Brain microvascular endothelial cell (primary cell): ENCODE measurements around the gene NT5DC4.

Experiments used
- DNase-seq: peaks from one replicate; pipeline ENCODE4 v3.0.0-alpha.2; 2020
- H3K27ac ChIP-seq: fragments of 250-450 bp; sonication (Bioruptor Pico); 2 replicates; pipeline ENCODE4 v1.5.1; 2020; ENCODE audit warnings: mild to moderate bottlenecking, moderate library complexity
- H3K27me3 ChIP-seq: fragments of 250-450 bp; sonication (Bioruptor Pico); replicated peaks from 2 replicates; pipeline ENCODE4 v1.5.1; 2020; ENCODE audit warnings: mild to moderate bottlenecking
- H3K36me3 ChIP-seq: fragments of 250-450 bp; sonication (Bioruptor Pico); replicated peaks from 2 replicates; pipeline ENCODE4 v1.5.1; 2020; ENCODE audit warnings: mild to moderate bottlenecking
- H3K4me3 ChIP-seq: 2 replicates; pipeline ENCODE4 v1.5.1; 2011; ENCODE audit warnings: low read depth, mild to moderate bottlenecking, control low read depth, low read length, moderate library complexity
- in situ Hi-C: cut with HindIII; loops from 2 replicates; pipeline ENCODE4 v1.10.0; 2017; ENCODE audit warnings: low sequenced_read_pairs, low pct_ligation_motif_present
- TF ChIP-seq, protein P1 (sequence below): IDR thresholded peaks from 2 replicates; pipeline ENCODE4 v1.5.1; 2011; ENCODE audit warnings: low read depth, mild to moderate bottlenecking, moderate library complexity, low read length, control low read depth, inconsistent platforms; ENCODE audit errors: missing control alignments

The NT5DC4 gene

DNA sequence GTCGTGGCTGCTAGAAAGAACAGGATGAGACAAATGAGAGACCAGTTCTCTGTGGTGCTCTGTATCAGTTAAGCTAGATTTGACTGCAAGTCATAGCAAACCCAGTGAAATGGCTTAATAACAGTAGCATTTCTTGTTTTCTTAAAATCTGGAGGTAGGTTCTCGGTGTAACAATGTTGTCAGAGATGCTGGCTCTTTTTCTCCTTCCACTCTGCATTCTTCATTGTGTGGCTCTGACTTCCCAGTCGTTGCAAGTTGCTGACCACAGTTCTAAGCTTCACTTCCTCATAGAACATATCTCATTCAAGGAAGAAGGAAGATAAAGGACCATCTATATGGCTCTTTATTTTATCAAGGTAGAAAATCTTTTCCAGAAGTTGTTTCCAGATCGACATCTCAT is 51.5 kb downstream of the NT5DC4 start:
- in situ Hi-C loops, result loop anchor here (25.0 kb wide), 1 partner anchor 165 kb away; no protein-coding TSS in a partner anchor
- H3K27ac ChIP-seq, result no peak overlapping the region
- no peak for DNase-seq
- no peaks in the 10 kb centered on the region for H3K36me3 ChIP-seq
- no peak overlapping the region for H3K4me3 ChIP-seq
- H3K27me3 ChIP-seq, result no peaks in the 10 kb centered on the region
- TF ChIP-seq, protein P1, sequence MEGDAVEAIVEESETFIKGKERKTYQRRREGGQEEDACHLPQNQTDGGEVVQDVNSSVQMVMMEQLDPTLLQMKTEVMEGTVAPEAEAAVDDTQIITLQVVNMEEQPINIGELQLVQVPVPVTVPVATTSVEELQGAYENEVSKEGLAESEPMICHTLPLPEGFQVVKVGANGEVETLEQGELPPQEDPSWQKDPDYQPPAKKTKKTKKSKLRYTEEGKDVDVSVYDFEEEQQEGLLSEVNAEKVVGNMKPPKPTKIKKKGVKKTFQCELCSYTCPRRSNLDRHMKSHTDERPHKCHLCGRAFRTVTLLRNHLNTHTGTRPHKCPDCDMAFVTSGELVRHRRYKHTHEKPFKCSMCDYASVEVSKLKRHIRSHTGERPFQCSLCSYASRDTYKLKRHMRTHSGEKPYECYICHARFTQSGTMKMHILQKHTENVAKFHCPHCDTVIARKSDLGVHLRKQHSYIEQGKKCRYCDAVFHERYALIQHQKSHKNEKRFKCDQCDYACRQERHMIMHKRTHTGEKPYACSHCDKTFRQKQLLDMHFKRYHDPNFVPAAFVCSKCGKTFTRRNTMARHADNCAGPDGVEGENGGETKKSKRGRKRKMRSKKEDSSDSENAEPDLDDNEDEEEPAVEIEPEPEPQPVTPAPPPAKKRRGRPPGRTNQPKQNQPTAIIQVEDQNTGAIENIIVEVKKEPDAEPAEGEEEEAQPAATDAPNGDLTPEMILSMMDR, result no peak

DNA sequence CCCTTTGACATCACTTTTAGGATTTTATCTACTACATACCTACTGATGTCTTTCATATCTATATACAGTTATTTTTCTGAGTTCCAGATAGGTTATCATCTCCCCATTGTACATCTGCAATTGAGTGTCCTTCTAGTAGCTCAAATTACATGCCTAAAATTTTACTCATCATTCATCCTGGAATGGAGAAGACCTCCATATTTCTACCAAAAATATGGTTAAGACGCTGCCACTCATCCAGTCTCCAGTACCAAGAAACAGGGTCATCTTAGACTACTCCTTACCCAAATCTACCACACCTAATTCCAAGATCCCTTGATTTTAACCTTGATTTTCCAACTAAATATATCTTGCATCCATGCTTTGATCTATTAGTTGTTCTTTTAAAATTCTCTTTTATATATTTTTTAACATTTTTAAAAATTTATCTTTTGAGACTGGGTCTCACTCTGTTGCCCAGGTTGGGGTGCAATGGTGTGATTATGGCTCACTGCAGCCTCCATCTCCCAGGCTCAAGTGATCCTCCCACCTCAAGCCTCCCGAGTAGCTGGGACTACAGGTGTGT is 52.2 kb downstream of the NT5DC4 start:
- H3K27me3 ChIP-seq, result no peaks in the 10 kb centered on the region
- H3K4me3 ChIP-seq, result no peak overlapping the region
- DNase-seq, result no peak
- H3K36me3 ChIP-seq, result no peaks in the 10 kb centered on the region
- H3K27ac ChIP-seq, result no peak overlapping the region
- in situ Hi-C loops, result loop anchor here (25.0 kb wide), 1 partner anchor 164 kb away; no protein-coding TSS in a partner anchor
- TF ChIP-seq, protein P1, result no peak

DNA sequence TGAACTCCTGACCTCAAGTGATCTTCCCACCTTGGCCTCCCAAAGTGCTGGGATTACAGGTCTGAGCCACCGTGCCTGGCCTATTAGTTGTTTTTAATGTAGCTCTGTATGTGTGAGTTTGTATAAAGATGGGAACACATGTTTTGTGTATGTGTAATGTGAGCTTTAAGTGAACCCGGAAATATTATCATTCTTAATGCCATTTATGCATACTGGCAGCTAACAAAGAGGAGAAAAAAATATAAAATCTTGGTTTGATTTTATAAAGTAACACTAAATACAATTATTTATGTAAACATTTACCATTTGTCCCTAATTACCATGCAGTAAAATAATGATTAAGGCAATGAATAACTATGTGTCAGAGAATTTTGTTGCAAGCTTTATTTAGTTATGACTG is 52.7 kb downstream of the NT5DC4 start:
- TF ChIP-seq, protein P1, result no peak
- Histone ChIP-seq H3K4me3 (no peak overlapping the region), H3K36me3 (no peaks in the 10 kb centered on the region), H3K27ac (no peak overlapping the region), H3K27me3 (no peaks in the 10 kb centered on the region)
- DNase-seq, result no peak
- in situ Hi-C loops, result loop anchor here (25.0 kb wide), 1 partner anchor 164 kb away; no protein-coding TSS in a partner anchor

DNA sequence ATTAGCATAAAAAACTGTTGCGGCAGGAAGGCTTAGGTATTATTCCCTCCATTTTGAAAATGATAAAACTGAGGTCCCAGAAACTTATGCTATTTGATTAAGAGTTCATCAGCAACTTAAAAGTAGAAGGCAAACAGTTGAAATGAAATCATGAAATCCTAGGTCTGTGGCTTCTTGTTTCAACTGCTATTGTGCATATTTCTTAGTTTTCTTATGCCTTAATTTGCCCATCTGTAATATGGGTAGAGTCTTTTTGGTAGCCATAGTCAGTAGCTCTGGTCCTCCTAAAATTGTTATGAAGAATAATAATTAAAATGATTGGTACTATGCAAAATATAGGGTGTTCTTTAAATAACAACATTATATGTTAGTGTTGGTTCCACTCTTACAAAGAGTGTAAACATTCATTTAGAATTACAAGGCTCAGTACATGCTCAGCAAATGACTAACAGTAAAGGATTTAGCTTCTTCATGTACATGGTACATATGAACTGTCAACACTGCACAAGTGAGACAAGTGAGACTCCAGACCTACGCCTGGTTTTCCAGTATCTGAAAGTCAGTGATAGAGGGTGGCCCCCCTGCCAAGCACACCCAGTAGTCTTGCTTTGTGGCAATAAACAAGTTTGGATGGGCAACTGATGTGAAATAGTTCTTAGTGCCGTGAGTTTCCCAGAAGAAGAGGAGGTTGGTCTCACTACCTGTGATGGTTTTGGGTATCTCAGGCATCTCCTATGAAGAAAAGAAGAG is 53.9 kb downstream of the NT5DC4 start:
- Histone ChIP-seq H3K27me3 (no peaks in the 10 kb centered on the region), H3K27ac (no peak overlapping the region), H3K36me3 (no peaks in the 10 kb centered on the region), H3K4me3 (no peak overlapping the region)
- in situ Hi-C loops, result loop anchor here (25.0 kb wide), 1 partner anchor 163 kb away; no protein-coding TSS in a partner anchor
- DNase-seq, result no peak
- TF ChIP-seq, protein P1, result no peak

DNA sequence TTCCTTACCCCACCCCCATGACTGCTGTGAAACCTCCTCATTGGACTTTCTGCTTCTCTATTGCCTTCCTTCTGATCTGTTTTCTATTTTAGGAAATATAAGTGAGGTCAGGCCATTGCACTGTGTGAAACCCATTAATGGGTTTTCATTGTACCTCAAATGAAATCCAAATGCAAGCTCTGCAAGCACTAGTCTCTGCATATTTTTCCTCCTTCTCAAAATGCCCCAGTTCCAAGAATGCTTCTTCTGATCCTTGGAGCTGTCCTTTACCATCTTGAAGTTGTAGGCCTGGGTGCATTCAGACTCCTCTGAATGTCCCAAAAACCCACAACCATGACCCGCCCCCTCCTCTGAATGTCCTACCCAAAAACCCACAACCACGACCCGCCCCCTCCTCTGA is 55.3 kb downstream of the NT5DC4 start:
- H3K27ac ChIP-seq, result no peak overlapping the region
- TF ChIP-seq, protein P1, result no peak
- DNase-seq, result no peak
- no peaks in the 10 kb centered on the region for H3K36me3 ChIP-seq
- no peak overlapping the region for H3K4me3 ChIP-seq
- no peaks in the 10 kb centered on the region for H3K27me3 ChIP-seq
- in situ Hi-C loops, result no loop called here
